ENCODE measurements around the gene PRPH2. TPM values are rescaled to one million over a fixed set of nuclear protein-coding genes. Genes with fewer than 3 reads are reported as not detected.

Gene PRPH2
- total RNA-seq, 2 experiments from 2014 or later: not detected

- peak; percentile 81 for DNase-seq (ENCODE audit: low spot score)
- CTCF ChIA-PET (ENCODE audit: unreplicated experiment): interaction anchor here (0.6 to 1.2 kb wide), 4 partner anchors 65 to 218 kb away, joined by 3 to 9 read pairs (median 3); partner anchors contain the start of gene RPL7L1
- BruUV-seq (replicated peaks): no TSS peak
- Histone ChIP-seq H3K9me3 (ENCODE audit: low read length) (no peaks in the 10 kb centered on the region), H2AFZ (ENCODE audit: low read length) (no peak overlapping the region), H3K27ac (ENCODE audit: low read depth, low read length, poor library complexity, severe bottlenecking) (no peak overlapping the region), H3K4me1 (ENCODE audit: insufficient read depth, low read length, poor library complexity, severe bottlenecking) (no peaks in the 10 kb centered on the region), H3K36me3 (ENCODE audit: insufficient read depth, low read length) (peaks cover 84% of the 10 kb centered on the region), H4K20me1 (ENCODE audit: insufficient read depth, low read length) (no peaks in the 10 kb centered on the region), H3K9me2 (ENCODE audit: insufficient read depth, low read length) (no peaks in the 10 kb centered on the region), H3K4me2 (ENCODE audit: low read length) (no peak overlapping the region), H3K79me2 (ENCODE audit: insufficient read depth, low read depth, low read length) (no peaks in the 10 kb centered on the region), H3K4me3 (ENCODE audit: low read depth, low read length, poor library complexity, severe bottlenecking) (no peak overlapping the region)
- no peak for TF ChIP-seq EZH2phosphoT487 (IDR thresholded peaks at IDR 0.05; ENCODE audit: borderline replicate concordance, low read depth, low read length)
- peak; percentile 100 for TF ChIP-seq CTCF (conservative IDR thresholded peaks at IDR 0.05; ENCODE audit: low read length)
- POLR2A ChIA-PET: no interaction called here
- intact Hi-C loops (cut with micrococcal nuclease; ENCODE audit: unreplicated experiment): loop anchor here (1.0 kb wide), 3 partner anchors 65 to 238 kb away; no protein-coding TSS in a partner anchor
Observed at GRCh38 chr6:42661540-42662153, 60.8 kb downstream of the PRPH2 start.

GRCh38 chr6:42659806-42660205 is 62.6 kb downstream of the PRPH2 start:
- POLR2A ChIA-PET: interaction anchor here (0.6 kb wide), 1 partner anchor 30 kb away, joined by 4 read pairs; no protein-coding TSS in a partner anchor
- no peak for DNase-seq (ENCODE audit: low spot score)
- H3K4me1 ChIP-seq (ENCODE audit: insufficient read depth, low read length, poor library complexity, severe bottlenecking): no peaks in the 10 kb centered on the region
- no peak overlapping the region for H3K4me3 ChIP-seq (ENCODE audit: low read depth, low read length, poor library complexity, severe bottlenecking)
- H2AFZ ChIP-seq (ENCODE audit: low read length): no peak overlapping the region
- TF ChIP-seq EZH2phosphoT487 (IDR thresholded peaks at IDR 0.05; ENCODE audit: borderline replicate concordance, low read depth, low read length): no peak
- no peak for TF ChIP-seq CTCF (conservative IDR thresholded peaks at IDR 0.05; ENCODE audit: low read length)
- H3K9me2 ChIP-seq (ENCODE audit: insufficient read depth, low read length): no peaks in the 10 kb centered on the region
- intact Hi-C loops (cut with micrococcal nuclease; ENCODE audit: unreplicated experiment): no loop called here
- no peaks in the 10 kb centered on the region for H3K9me3 ChIP-seq (ENCODE audit: low read length)
- H3K36me3 ChIP-seq (ENCODE audit: insufficient read depth, low read length): peaks cover 80% of the 10 kb centered on the region
- no peaks in the 10 kb centered on the region for H4K20me1 ChIP-seq (ENCODE audit: insufficient read depth, low read length)
- no TSS peak for BruUV-seq (replicated peaks)
- no peak overlapping the region for H3K4me2 ChIP-seq (ENCODE audit: low read length)
- CTCF ChIA-PET (ENCODE audit: unreplicated experiment): no interaction called here
- H3K27ac ChIP-seq (ENCODE audit: low read depth, low read length, poor library complexity, severe bottlenecking): no peak overlapping the region
- no peaks in the 10 kb centered on the region for H3K79me2 ChIP-seq (ENCODE audit: insufficient read depth, low read depth, low read length)

GRCh38 chr6:42653851-42654250 is 68.5 kb downstream of the PRPH2 start:
- POLR2A ChIA-PET: interaction anchor here (0.5 to 0.6 kb wide), 3 partner anchors 24 to 988 kb away, joined by 3 to 4 read pairs (median 3); no protein-coding TSS in a partner anchor
- no peak for DNase-seq (ENCODE audit: low spot score)
- BruUV-seq (replicated peaks): no TSS peak
- Histone ChIP-seq H4K20me1 (ENCODE audit: insufficient read depth, low read length) (no peaks in the 10 kb centered on the region), H2AFZ (ENCODE audit: low read length) (no peak overlapping the region), H3K4me2 (ENCODE audit: low read length) (no peak overlapping the region), H3K4me3 (ENCODE audit: low read depth, low read length, poor library complexity, severe bottlenecking) (no peak overlapping the region), H3K9me2 (ENCODE audit: insufficient read depth, low read length) (no peaks in the 10 kb centered on the region), H3K4me1 (ENCODE audit: insufficient read depth, low read length, poor library complexity, severe bottlenecking) (no peaks in the 10 kb centered on the region), H3K27ac (ENCODE audit: low read depth, low read length, poor library complexity, severe bottlenecking) (no peak overlapping the region), H3K9me3 (ENCODE audit: low read length) (no peaks in the 10 kb centered on the region), H3K36me3 (ENCODE audit: insufficient read depth, low read length) (peaks cover 69% of the 10 kb centered on the region), H3K79me2 (ENCODE audit: insufficient read depth, low read depth, low read length) (no peaks in the 10 kb centered on the region)
- intact Hi-C loops (cut with micrococcal nuclease; ENCODE audit: unreplicated experiment): no loop called here
- CTCF ChIA-PET (ENCODE audit: unreplicated experiment): no interaction called here
- TF ChIP-seq EZH2phosphoT487 (IDR thresholded peaks at IDR 0.05; ENCODE audit: borderline replicate concordance, low read depth, low read length): no peak
- TF ChIP-seq CTCF (conservative IDR thresholded peaks at IDR 0.05; ENCODE audit: low read length): no peak

All from OCI-LY7 (cell line).